ENCODE results near the gene HHAT. TPM values are rescaled to one million over a fixed set of nuclear protein-coding genes. Genes with fewer than 3 reads are reported as not detected.

The HHAT gene
- polyA plus RNA-seq, 3 donors = 1.1 to 1.6 (median 1.5) TPM

DNA sequence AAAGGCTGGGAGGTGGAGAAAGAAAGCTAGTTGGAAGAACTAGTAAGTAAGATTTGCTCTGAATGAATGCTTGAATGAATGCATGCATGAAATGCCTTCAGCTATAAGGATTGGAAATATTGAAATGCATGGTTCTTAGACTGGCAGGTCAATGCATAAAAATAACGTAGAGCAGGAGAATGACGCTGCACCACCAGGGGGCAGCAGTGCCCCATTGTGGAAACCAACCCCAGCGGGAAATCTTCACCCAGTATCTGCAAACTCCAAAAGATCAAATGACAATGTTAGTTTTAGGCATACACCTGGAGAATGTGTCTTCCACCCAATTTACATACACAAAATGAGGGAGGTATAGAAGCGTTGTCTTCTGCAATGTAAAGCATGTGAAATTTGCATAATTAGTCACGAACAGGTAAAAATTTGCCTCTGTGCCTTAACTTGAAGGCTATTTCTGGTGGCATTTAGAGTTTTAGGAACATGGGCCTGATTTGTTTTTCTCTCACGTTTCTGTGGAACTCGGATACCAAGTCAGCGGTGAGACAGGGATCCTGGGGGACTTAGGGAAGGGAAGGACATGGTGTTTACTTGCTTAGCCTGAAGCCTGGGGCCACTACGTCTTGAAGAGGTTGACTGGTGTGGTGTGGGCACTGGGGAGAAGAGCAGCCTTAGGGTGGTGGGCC is 78.6 kb downstream of the HHAT start:
- Histone ChIP-seq H3K4me2 (replicated peaks; ENCODE audit: extremely low read depth, low read length, poor library complexity, severe bottlenecking) (no peak overlapping the region), H4K20me1 (ENCODE audit: insufficient read depth, low read length) (no peaks in the 10 kb centered on the region), H2AFZ (ENCODE audit: insufficient read depth, low read depth, low read length, poor library complexity, severe bottlenecking) (no peak overlapping the region), H3K9ac (ENCODE audit: insufficient read depth, low read length, poor library complexity, severe bottlenecking) (no peak overlapping the region), H3K27me3 (ENCODE audit: control insufficient read depth in 2 of 2, insufficient read depth in 2 of 2, low read length in 2 of 2) (no peaks in the 10 kb centered on the region), H3K4me3 (replicated peaks in 1 of 3; ENCODE audit: low read depth in 2 of 3, low read length in 3 of 3) (no peak overlapping the region), H3K27ac (ENCODE audit: low read depth in 1 of 2, low read length in 2 of 2) (no peak overlapping the region), H3K36me3 (replicated peaks in 1 of 2; ENCODE audit: control insufficient read depth in 1 of 2, insufficient read depth in 2 of 2, low read length in 2 of 2) (no peaks in the 10 kb centered on the region), H3K9me3 (replicated peaks in 1 of 2; ENCODE audit: control insufficient read depth in 1 of 2, insufficient read depth in 1 of 2, low read length in 2 of 2) (no peaks in the 10 kb centered on the region), H3K79me2 (ENCODE audit: insufficient read depth, low read length) (no peaks in the 10 kb centered on the region), H3K4me1 (ENCODE audit: control insufficient read depth in 1 of 2, insufficient read depth in 2 of 2, low read length in 2 of 2) (no peaks in the 10 kb centered on the region)
- Mint-ChIP-seq H3K4me1 (no peaks in the 10 kb centered on the region), H3K4me3 (no peak overlapping the region), H3K36me3 (no peaks in the 10 kb centered on the region), H3K27ac (no peak overlapping the region), H3K9me3 (no peaks in the 10 kb centered on the region), H3K27me3 (ENCODE audit: low read depth in 3 of 3) (peaks cover 0 to 4% (median 0%) of the 10 kb centered on the region in 3 donors)
- WGBS (ENCODE audit: insufficient coverage) = 38% methylated on average over 6 of the region's 9 CpGs
- intact Hi-C loops (cut with micrococcal nuclease) = loop anchor here (5.0 to 10.0 kb wide), 3 partner anchors 263 to 1105 kb away; partner anchors contain the start of gene KCNH1 (in 1 of the 2)
- peak; percentile 24 to 36 (median 34) for DNase-seq
- peak; percentile 94 for TF ChIP-seq CTCF (IDR thresholded peaks at IDR 0.05)

DNA sequence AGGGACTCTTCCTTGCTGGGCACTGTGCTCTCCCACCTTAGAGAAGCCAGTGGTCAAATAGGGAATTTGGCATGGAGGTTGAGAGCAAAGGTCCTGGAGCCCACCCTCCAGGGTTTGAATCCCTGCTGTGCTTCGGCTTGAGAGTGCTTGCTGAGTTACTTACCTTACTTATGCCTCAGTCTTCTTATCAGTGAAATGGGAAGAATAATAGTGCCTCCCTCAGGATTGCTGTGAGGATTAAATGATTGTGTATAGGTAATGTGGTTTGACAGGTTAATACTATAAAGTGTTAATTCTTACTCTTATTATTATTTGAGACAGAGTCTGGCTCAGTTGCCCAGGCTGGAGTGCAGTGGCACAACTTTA is 79.2 kb downstream of the HHAT start:
- no peaks in the 10 kb centered on the region for H3K27me3 ChIP-seq (ENCODE audit: control insufficient read depth in 2 of 2, insufficient read depth in 2 of 2, low read length in 2 of 2)
- Mint-ChIP-seq H3K4me1 (no peaks in the 10 kb centered on the region), H3K9me3 (no peaks in the 10 kb centered on the region), H3K27me3 (ENCODE audit: low read depth in 3 of 3) (peaks cover 0 to 4% (median 1%) of the 10 kb centered on the region in 3 donors), H3K27ac (no peak overlapping the region), H3K4me3 (no peak overlapping the region), H3K36me3 (no peaks in the 10 kb centered on the region)
- no peaks in the 10 kb centered on the region for H3K79me2 ChIP-seq (ENCODE audit: insufficient read depth, low read length)
- H4K20me1 ChIP-seq (ENCODE audit: insufficient read depth, low read length) = no peaks in the 10 kb centered on the region
- no peak overlapping the region for H3K4me3 ChIP-seq (replicated peaks in 1 of 3; ENCODE audit: low read depth in 2 of 3, low read length in 3 of 3)
- no peak for DNase-seq
- no peaks in the 10 kb centered on the region for H3K36me3 ChIP-seq (replicated peaks in 1 of 2; ENCODE audit: control insufficient read depth in 1 of 2, insufficient read depth in 2 of 2, low read length in 2 of 2)
- no peak overlapping the region for H3K9ac ChIP-seq (ENCODE audit: insufficient read depth, low read length, poor library complexity, severe bottlenecking)
- no peak for TF ChIP-seq CTCF (IDR thresholded peaks at IDR 0.05)
- H3K4me2 ChIP-seq (replicated peaks; ENCODE audit: extremely low read depth, low read length, poor library complexity, severe bottlenecking) = no peak overlapping the region
- no peaks in the 10 kb centered on the region for H3K4me1 ChIP-seq (ENCODE audit: control insufficient read depth in 1 of 2, insufficient read depth in 2 of 2, low read length in 2 of 2)
- no CpG with 5 or more reads among the region's 1 CpG for WGBS (ENCODE audit: insufficient coverage)
- intact Hi-C loops (cut with micrococcal nuclease) = loop anchor here (5.0 to 10.0 kb wide), 3 partner anchors 263 to 1104 kb away; partner anchors contain the start of gene KCNH1 (in 1 of the 2)
- no peak overlapping the region for H3K27ac ChIP-seq (ENCODE audit: low read depth in 1 of 2, low read length in 2 of 2)
- H3K9me3 ChIP-seq (replicated peaks in 1 of 2; ENCODE audit: control insufficient read depth in 1 of 2, insufficient read depth in 1 of 2, low read length in 2 of 2) = no peaks in the 10 kb centered on the region
- no peak overlapping the region for H2AFZ ChIP-seq (ENCODE audit: insufficient read depth, low read depth, low read length, poor library complexity, severe bottlenecking)
